Measurements from ENCODE around the gene MFSD8.
"Not testable (repeated sequence)": the region's sequence is repeated elsewhere in the genome, so short reads cannot be mapped to it uniquely, and the experiment has no call there.

MFSD8 gene, protein sequence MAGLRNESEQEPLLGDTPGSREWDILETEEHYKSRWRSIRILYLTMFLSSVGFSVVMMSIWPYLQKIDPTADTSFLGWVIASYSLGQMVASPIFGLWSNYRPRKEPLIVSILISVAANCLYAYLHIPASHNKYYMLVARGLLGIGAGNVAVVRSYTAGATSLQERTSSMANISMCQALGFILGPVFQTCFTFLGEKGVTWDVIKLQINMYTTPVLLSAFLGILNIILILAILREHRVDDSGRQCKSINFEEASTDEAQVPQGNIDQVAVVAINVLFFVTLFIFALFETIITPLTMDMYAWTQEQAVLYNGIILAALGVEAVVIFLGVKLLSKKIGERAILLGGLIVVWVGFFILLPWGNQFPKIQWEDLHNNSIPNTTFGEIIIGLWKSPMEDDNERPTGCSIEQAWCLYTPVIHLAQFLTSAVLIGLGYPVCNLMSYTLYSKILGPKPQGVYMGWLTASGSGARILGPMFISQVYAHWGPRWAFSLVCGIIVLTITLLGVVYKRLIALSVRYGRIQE

DNA sequence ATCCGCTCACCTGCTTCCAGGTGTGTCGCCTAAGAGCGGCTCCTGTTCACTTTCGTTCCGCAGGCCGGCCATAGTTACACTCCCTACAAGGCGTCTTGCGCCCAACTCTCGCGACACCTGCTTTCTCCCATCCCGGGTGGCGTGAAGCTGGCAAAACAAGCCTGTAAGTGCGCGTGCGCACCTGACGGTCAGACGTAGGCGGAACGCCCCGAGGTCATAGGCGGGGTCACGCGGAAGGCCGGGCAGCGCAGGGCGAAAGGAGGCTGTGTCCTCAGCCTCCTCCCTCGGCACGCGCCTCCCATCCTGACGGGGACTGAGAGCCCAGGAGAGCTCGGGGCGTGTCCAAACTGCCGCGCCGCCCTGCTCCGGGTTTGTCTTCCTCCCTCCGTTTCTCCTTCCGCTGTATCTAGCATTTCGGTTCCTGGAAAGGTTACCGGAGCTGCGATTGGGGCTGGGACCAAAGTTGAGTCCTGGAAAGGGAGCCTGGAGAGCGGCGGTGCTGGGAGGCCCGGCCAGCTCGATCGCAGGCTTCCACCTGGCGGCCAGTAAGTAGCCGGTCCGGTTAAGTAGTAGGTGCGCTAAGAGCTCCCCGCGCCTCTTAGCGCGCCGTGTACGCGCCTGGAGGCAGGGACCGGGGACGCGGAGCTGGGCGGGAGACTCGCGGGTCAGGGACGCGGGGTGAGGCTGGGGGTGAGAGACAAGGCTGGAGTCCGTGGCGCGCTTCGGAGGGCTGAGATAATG lies at the start of gene MFSD8, which contains the start of gene ABHD18:
Gene MFSD8, minus strand, starts transcription at position 112 of the 741 bp plus-strand sequence. Its CDS starts 40 bp downstream, at position 72.
Gene ABHD18, plus strand, starts transcription at position 345 of the 741 bp plus-strand sequence. CDS start 17,550 bp downstream, outside the sequence.
- DNase-seq (ENCODE audit: low read depth), result peak; percentile 99

DNA sequence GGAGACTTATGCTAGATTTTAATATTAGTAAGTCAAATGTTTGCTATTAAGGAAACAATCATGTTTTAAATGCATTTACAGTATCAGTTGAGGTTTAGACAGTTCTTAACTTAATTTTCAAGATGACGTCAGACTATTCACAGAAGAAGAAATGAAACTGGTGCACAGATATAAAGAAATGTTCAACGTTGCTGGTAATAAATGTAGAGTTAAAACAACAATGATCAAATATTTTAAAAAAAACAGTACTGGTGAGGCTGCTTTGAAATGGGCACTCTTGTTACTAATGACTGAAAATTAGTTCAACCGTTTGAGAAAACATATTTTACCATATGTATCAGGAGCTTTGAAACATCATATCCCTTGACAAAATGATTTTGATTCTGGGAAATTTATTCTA lies 44.5 kb upstream of the MFSD8 start:
- no peak for DNase-seq (ENCODE audit: low read depth)

DNA sequence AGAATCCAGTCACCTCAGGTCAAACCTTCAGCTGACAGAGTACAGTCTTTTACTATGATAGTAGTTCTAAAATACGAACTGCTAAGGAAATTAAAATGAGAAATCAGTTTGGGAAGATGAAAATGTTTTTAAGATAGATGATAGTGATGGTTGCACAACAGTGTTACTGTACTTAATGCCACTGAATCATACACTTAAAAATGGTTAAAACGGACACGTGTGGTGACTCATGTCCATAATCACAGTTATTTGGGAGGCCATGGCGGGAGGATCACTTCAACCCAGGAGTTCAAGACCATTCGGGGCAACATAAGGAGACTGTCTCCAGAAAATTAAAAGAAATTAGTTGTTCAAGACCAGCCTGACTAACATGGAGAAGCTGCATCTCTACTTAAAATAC lies 41.6 kb upstream of the MFSD8 start:
- peak; percentile 49 for DNase-seq (ENCODE audit: low read depth)

DNA sequence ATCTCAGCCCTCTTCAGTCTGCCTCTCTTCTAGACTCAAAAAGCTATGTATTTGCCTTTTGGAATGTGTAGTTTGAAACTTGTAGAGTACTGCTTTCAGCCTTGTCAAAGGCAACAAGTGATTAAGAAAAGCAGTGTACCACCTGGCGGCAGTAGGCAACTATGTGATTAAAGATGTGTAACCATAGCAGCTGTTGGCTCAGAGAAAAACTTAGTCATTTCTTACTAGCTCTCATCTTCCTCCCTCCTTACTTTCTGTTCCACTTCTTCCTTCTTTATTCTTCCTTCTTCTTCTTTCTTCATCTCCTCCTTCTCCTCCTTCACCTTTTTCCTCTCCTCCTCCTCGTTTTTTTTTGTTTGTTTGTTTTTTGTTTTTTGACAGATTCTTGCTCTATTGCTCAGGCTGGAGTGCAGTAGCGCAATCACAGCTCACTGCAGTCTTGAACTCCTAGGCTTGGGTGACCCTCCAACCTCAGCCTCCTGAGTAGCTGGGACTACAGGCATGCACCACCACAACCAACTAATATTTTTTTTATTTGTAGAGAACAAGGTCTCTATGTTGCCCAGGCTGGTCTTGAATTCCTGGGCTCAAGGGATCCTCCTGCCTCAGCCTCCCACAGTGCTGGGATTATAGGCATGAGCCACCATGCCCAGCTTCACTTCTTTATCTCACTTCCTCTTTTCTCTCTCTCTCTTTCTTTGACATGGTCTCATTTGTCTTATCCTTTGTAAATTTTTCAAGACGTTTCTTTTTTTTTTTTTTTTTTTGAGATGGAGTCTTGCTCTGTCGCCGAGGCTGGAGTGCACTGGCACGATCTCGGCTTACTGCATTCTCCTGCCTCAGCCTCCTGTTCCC lies 32.8 kb upstream of the MFSD8 start:
- DNase-seq (ENCODE audit: low read depth), result peak; percentile 29

DNA sequence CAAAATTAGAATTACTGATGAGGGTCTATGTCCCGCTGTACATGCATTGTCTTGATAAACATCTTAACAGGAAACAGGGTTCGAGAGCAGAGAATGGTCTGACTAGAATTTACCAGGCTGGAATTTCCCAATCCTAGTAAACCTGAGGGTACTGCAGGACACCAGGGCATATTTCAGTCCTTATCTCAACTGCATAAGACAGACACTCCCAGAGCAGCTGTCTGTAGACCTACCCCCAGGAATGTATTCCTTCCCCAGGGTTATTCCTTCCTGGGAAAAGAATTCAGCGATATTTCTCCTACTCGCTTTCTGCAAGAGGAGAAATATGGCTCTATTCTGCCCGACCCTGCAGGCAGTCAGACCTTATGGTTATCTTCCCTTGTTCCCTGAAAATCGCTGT lies 31.5 kb upstream of the MFSD8 start:
- DNase-seq (ENCODE audit: low read depth), result not testable (repeated sequence)

DNA sequence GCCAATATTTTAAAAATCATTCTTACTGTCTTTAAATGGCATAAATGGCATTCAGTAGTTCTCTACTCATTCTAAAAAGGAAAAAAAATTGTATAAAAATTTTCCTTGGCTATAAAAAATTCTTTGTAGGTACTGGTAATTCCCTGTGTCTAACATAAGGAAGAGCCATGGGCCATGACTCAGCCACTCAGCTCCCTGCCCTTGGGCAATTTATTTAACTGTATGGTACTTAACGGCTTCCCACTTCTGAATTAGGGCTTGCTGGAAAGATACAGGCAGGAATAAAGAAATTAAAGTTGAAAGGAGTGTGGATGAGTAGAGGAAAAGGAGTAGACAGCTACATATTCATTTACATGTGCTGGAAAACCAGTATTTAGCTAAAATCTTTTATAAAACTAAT lies 30.8 kb upstream of the MFSD8 start:
- DNase-seq (ENCODE audit: low read depth), result peak; percentile 6

DNA sequence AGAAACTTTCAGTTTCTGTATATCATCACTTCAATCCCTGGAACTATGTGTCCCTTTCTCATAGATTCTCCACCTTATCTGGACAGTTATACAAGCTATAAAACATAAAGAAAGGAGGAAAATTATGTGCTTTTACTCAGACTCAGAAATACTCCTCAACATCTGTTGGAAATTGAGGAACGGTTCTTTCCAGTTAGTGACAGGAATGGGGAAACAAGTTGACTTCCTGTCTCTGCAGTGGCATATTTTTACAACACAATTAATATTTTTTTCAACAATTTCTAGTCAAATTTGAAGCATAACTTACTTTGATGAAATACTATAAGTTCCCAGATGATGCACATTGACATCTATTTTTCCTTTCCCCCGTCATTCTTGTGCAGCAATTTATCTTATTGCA lies 28.2 kb upstream of the MFSD8 start:
- DNase-seq (ENCODE audit: low read depth), result no peak

DNA sequence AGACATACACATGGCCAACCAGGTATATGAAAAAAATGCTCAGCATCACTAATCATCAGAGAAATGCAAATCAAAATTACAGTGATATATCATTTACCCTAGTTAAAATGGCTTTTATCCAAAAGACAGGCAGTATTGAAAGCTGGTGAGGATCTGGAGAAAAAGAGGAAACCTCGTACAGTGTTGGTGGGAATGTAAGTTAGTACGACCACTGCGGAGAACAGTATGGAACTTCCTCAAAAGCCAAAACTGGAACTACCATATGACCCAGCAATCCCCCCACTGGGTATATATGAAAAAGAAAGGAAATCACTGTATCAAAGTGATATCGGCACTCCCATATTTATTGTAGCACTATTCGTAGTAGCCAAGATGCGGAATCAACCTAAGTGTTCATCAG lies 23.7 kb upstream of the MFSD8 start:
- no peak for DNase-seq (ENCODE audit: low read depth)

DNA sequence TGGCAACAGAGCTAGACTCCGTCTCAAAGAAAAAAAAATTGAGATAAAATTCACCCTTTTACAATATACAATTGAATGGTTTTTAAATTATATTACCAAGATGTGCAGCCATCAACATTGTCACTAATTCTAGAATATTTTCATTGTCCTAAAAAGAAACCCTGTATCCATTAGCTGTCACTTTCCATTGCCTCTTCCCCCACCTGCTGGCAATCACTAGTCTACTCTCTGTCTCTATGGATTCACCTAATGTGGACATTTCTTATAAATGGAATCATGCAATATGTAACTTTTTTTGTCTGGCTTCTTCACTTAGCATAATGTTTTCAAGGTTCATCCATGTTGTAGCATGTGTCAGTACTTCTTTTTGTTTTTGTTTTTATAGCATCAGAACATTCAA lies 21.0 kb upstream of the MFSD8 start:
- no peak for DNase-seq (ENCODE audit: low read depth)

DNA sequence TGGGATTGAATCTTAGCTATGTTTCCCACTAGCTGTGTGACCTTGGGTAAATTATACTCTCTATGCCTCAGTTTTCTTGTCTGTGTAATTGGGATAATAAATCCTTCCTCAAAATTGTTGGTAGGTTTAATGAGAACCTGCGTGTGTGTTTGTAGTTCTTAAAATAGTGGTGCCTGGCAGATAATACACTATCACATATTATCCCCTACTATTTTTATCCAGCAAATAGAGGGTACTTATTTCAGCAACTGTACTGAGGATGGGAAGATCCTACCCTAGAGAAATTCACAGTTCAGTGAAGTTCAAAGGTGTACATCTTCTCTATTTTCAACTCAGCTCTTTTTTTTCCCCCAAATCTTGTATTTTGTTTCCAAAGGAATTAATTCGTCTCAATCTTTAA lies 17.5 kb upstream of the MFSD8 start:
- DNase-seq (ENCODE audit: low read depth), result no peak

DNA sequence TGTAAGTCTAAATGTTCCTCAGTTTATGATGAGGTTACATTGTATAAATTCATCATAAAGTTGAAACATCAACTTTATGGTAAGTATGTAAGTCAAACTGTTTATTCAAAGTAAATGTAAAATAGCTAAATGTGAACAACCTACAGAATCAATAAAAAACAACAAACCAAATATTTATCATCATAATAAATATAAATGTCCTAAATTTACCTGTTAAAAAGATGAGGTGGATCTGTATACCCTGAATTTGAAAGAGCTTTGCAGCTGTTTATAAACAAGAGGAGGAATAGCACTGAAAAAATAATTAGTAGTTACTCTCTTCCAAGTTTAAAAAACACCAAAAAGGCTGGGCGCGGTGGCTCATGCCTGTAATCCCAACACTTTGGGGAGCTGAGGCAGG lies 14.0 kb upstream of the MFSD8 start:
- DNase-seq (ENCODE audit: low read depth), result no peak

DNA sequence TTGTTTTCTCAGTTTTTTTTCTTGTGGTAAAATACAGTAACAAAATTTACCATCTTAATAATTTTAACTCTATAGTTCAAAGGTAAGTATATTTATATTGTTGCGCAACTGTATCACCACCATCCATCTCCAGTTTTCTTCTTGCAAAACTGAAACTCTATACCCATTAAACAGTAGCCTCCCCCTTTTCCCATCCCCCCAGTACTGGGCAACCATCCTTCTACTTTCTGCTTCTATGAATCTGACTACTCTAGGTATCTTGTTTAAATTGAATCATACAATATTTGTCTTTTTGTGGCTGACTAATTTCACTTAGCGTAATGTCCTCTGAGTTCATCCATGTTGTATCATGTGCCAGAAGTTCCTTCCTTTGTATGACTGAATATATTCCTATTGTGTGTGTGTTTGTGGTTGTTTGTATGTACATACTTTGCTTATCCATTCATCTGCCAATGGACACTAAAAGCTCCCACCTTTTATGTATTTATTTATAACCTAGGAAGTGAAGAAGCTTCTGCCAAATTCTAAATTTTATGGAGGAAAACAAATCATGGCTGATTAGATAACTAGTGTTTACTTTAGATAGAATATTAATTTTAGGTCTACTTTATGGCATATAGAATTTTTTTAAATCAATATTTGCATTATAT lies 10.3 kb upstream of the MFSD8 start:
- DNase-seq (ENCODE audit: low read depth), result peak; percentile 70

DNA sequence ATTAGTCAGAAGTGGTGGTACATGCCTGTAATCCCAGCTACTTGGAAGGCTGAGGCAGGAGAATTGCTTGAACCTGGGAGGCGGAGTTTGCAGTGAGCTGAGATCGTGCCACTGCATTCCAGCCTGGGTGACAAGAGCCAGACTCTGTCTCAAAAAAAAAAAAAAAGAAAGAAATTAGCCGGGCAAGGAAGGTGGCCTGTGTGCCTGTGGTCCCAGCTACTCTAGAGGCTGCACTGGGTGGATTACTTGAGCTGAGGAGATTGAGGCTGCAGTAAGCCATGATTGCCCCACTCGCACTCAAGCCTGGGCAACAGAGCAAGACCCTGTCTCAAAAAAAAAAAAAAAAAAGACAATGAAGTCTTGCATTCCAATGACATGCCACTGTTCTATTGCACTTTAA lies 6.0 kb upstream of the MFSD8 start:
- DNase-seq (ENCODE audit: low read depth), result not testable (repeated sequence)

DNA sequence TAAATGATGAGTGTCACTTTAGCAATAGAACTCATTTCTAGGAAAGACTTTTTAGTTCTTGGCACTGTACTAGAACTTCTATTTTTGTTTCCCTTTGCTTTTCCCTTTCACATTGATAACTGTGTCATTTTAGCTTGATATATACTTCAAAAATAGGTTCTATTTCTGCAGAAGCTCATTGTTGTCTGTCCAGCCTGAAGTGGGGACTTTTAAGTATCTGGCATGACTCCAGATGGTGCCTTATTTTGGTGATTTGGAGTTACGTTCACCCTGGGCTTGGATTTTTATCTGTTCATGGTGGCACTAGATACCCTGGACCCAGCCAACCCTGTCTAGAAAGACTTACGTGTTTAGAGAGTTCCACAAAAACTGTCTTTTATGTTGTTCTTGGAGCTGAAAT lies 3.6 kb upstream of the MFSD8 start:
- no peak for DNase-seq (ENCODE audit: low read depth)

DNA sequence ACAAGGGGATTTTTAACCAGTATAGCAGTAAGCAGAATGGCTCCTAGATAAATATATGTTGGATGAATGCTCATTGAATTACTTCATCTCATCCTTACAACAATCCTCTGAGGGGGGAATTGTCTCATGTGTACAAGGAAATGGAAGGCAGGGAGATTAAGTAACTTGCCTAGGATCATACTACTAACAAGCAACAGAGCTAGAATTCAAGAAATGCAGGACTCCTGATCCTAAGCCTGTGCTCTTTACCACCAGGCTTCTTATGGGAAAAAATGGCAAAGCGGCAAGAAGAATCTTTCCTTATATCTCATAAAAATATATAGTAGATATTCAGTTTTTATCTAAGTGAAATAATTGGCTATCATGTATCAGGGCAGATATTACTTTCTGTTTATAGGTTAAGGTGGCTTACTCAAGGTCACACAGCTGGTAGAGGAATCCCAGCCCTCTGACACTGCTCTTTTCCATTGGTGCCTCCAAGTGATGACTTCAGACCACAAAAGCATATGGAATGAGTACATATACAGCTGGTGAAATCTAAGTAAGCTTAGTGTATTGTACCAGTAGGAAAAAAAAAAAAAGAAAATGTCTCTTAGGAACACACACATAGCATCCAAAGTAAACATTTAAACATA lies 2.3 kb upstream of the MFSD8 start:
- DNase-seq (ENCODE audit: low read depth), result peak; percentile 42

DNA sequence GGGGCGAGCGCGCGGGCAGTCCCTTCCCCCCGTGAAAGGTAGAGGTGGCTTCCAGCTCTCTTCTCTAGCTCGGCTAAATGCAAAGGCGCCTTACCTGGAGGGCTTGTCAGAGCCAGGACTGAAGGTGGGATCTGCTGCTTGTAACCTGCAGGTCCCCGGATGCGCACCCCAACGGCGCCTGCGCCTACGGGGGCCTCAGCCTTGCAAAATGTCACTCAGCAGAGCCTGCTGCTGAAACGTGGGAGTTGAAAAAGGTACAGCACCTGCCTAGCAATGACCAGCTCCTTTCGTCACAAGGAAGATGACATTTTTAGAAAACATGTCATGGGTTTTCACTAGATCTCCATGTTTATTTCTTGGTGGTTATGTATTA lies 816 bp upstream of the MFSD8 start:
- peak; percentile 7 for DNase-seq (ENCODE audit: low read depth)

DNA sequence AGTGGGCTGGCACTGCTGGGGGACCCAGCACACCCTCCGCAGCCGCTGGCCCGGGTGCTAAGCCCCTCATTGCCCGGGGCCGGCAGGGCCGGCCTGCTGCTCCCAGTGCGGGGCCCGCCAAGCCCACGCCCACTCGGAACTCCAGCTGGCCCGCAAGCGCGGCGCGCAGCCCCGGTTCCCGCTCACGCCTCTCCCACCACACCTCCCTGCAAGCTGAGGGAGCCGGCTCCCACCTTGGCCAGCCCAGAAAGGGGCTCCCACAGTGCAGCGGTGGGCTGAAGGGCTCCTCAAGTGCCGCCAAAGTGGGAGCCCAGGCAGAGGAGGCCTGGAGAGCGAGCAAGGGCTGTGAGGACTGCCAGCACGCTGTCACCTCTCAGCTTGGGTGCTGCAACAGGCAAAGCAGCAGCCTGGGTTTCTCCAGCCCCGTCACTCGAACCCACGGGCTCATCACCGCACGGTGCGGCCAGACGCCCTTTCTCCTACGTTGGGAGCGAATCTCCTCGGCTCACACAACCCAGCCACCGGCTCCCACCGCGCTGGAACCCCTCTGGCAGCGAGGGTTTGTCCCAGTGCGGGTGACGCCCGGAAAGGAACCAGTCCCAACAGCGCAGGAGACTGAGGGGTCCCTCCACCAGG lies 429 bp downstream of the MFSD8 start:
- DNase-seq (ENCODE audit: low read depth), result peak; percentile 22

DNA sequence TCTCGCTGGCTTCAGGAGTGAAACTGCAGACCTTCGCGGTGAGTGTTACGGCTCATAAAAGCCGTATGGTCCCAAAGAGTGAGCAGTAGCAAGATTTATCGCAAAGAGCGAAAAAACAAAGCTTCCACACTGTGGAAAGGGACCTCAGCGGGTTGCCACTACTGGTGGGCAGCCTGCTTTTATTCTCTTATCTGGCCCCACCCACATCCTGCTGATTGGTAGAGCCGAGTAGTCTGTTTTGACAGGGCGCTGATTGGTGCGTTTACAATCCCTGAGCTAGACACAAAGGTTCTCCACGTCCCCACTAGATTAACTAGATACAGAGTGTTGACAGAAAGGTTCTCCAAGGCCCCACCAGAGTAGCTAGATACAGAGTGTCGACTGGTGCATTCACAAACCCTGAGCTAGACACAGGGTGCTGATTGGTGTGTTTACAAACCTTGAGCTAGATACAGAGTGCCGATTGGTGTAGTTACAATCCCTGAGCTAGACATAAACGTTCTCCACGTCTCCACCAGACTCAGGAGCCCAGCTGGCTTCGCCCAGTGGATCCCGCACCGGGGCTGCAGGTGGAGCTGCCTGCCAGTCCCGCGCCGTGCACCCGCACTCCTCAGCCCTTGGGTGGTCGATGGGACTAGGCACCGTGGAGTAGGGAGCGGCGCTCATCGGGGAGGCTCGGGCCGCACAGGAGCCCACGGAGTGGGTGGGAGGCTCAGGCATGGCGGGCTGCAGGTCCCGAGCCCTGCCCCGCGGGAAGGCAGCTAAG lies 1.2 kb downstream of the MFSD8 start:
- not testable (repeated sequence) for DNase-seq (ENCODE audit: low read depth)

DNA sequence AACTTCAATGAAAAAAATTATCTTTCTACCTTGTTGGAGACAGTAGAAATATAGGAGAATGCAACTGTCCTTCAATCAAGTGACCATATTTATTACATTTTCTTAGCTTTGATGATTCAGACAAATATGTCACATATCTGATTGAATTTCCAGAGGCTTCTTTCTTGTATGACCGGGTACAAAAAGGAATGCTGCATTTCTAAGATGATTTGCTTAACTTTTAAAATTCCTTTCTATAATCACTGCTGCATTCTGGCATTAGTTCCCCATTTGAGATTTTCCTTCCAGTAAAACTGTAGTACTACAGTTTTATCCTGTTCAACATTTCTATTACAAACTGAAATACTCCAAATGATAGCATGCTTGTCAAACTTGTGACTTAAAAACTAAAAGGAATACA lies 5.2 kb downstream of the MFSD8 start:
- DNase-seq (ENCODE audit: low read depth), result no peak

DNA sequence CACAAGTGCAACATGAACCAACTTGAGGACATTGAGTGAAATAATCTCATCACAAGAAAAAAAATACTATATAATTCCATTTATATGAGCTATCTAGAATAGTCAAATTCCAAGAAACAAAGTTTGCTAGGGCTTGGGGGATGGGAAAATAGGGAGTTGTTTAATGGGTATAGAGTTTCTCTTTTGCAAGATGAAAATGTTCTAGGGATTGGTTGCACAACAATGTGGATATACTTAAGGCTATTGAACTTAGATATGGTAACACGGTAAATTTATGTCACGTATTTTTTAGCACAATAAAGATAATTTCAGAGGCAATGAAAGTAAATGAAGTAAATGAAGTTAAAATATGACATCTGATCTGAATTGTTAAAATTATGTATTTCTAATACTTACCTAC lies 7.9 kb downstream of the MFSD8 start:
- peak; percentile 22 for DNase-seq (ENCODE audit: low read depth)
